T-helper 1 cell treated with Interleukin-12 subunit alpha and Interleukin-12 subunit beta and Interleukin-4 antibody, amounts not matched to agents 30 μg/mL and 1 μg/mL, for 36 hours (primary cell): ENCODE results near the gene SH3GL3.

Experiments
- H3K27ac Mint-ChIP-seq: one replicate; pipeline ENCODE4 v1.8.0; 2021; ENCODE audit warnings: mild to moderate bottlenecking, mixed read lengths
- H3K27me3 Mint-ChIP-seq: one replicate; pipeline ENCODE4 v1.8.0; 2021; ENCODE audit warnings: low read depth, mixed read lengths
- H3K36me3 Mint-ChIP-seq: one replicate; pipeline ENCODE4 v1.8.0; 2021; ENCODE audit warnings: low read depth, mixed read lengths
- H3K4me1 Mint-ChIP-seq: one replicate; pipeline ENCODE4 v1.8.0; 2021; ENCODE audit warnings: low read depth, mixed read lengths
- H3K4me3 Mint-ChIP-seq: one replicate; pipeline ENCODE4 v1.8.0; 2021; ENCODE audit warnings: mild to moderate bottlenecking, moderate library complexity, mixed read lengths
- H3K9me3 Mint-ChIP-seq: one replicate; pipeline ENCODE4 v1.8.0; 2021; ENCODE audit warnings: mixed read lengths

The SH3GL3 gene

GRCh38 chr15:83656192-83656591 is 209.1 kb downstream of the SH3GL3 start:
- H3K9me3 Mint-ChIP-seq = no peaks in the 10 kb centered on the region
- H3K27me3 Mint-ChIP-seq = peaks cover 25% of the 10 kb centered on the region
- H3K27ac Mint-ChIP-seq = no peak overlapping the region
- no peaks in the 10 kb centered on the region for H3K4me1 Mint-ChIP-seq
- H3K36me3 Mint-ChIP-seq = no peaks in the 10 kb centered on the region
- H3K4me3 Mint-ChIP-seq = no peak overlapping the region

GRCh38 chr15:83656943-83657528 is 209.9 kb downstream of the SH3GL3 start:
- Mint-ChIP-seq H3K9me3 (no peaks in the 10 kb centered on the region), H3K4me1 (no peaks in the 10 kb centered on the region), H3K4me3 (no peak overlapping the region)

GRCh38 chr15:83657549-83657948 is 210.4 kb downstream of the SH3GL3 start:
- Mint-ChIP-seq H3K4me3 (no peak overlapping the region), H3K9me3 (no peaks in the 10 kb centered on the region), H3K27me3 (peaks cover 16% of the 10 kb centered on the region), H3K36me3 (no peaks in the 10 kb centered on the region), H3K4me1 (no peaks in the 10 kb centered on the region), H3K27ac (no peak overlapping the region)

More at GRCh38 chr15:83656943-83657528, 209.9 kb downstream of the SH3GL3 start:
- peaks cover 21% of the 10 kb centered on the region for H3K27me3 Mint-ChIP-seq
- H3K36me3 Mint-ChIP-seq = no peaks in the 10 kb centered on the region
- H3K27ac Mint-ChIP-seq = no peak overlapping the region

GRCh38 chr15:83658430-83659416 is 211.6 kb downstream of the SH3GL3 start:
- no peak overlapping the region for H3K27ac Mint-ChIP-seq
- H3K36me3 Mint-ChIP-seq = no peaks in the 10 kb centered on the region
- peaks cover 9% of the 10 kb centered on the region for H3K27me3 Mint-ChIP-seq
- H3K4me1 Mint-ChIP-seq = no peaks in the 10 kb centered on the region
- no peak overlapping the region for H3K4me3 Mint-ChIP-seq
- peaks cover 5% of the 10 kb centered on the region for H3K9me3 Mint-ChIP-seq

GRCh38 chr15:83659417-83659812 is 212.3 kb downstream of the SH3GL3 start:
- H3K9me3 Mint-ChIP-seq = peaks cover 5% of the 10 kb centered on the region
- H3K36me3 Mint-ChIP-seq = no peaks in the 10 kb centered on the region
- no peak overlapping the region for H3K27ac Mint-ChIP-seq
- no peaks in the 10 kb centered on the region for H3K4me1 Mint-ChIP-seq
- no peak overlapping the region for H3K4me3 Mint-ChIP-seq
- H3K27me3 Mint-ChIP-seq = peaks cover 9% of the 10 kb centered on the region

GRCh38 chr15:83665480-83665879 is 218.3 kb downstream of the SH3GL3 start:
- H3K27ac Mint-ChIP-seq = no peak overlapping the region
- no peak overlapping the region for H3K4me3 Mint-ChIP-seq

More at GRCh38 chr15:83665480-83665879, 218.3 kb downstream of the SH3GL3 start:
- Mint-ChIP-seq H3K27me3 (peaks cover 2% of the 10 kb centered on the region), H3K9me3 (peaks cover 5% of the 10 kb centered on the region), H3K36me3 (no peaks in the 10 kb centered on the region), H3K4me1 (no peaks in the 10 kb centered on the region)
